ENCODE results near the gene POLR1C. TPM values are rescaled to one million over a fixed set of nuclear protein-coding genes. Genes with fewer than 3 reads are reported as not detected.

Gene POLR1C
- total RNA-seq, 4 donors from 2014 or later: 16.9 to 30.4 (median 24.7) TPM

- Histone ChIP-seq H3K27ac (peak within 1 kb of the TSS; percentile 61 to 86 (median 83)), H3K9me3 (no peaks in the 10 kb centered on the region), H3K4me3 (peak within 1 kb of the TSS; percentile 77), H3K36me3 (no peaks in the 10 kb centered on the region), H3K4me1 (peaks cover 0 to 41% (median 11%) of the 10 kb centered on the region in 3 donors), H3K27me3 (no peaks in the 10 kb centered on the region)
- TF ChIP-seq CTCF (IDR thresholded peaks at IDR 0.05) (no peak), EP300 (IDR thresholded peaks at IDR 0.05) (no peak), POLR2A (IDR thresholded peaks at IDR 0.05) (peak; percentile 40 to 66), POLR2AphosphoS5 (IDR thresholded peaks at IDR 0.05) (peak; percentile 90)
- peak; percentile 99 for ATAC-seq
- 0 to 1% methylated on average over 10 to 15 of the region's 34 CpGs for WGBS, 2 donors (ENCODE audit: low coverage in 1 of 2)
Measured at GRCh38 chr6:43477235-43478007, 39.5 kb upstream of the POLR1C start, which contains the start of gene TJAP1. Gene TJAP1 (plus strand): TSS chr6:43477570. CDS start chr6:43499002, 21,432 bp downstream.

- Histone ChIP-seq H3K4me1 (peaks cover 0 to 41% (median 11%) of the 10 kb centered on the region in 3 donors), H3K36me3 (no peaks in the 10 kb centered on the region), H3K27ac (peak overlapping the region; percentile 61 to 86 (median 83)), H3K4me3 (peak overlapping the region; percentile 77), H3K9me3 (no peaks in the 10 kb centered on the region), H3K27me3 (no peaks in the 10 kb centered on the region)
- TF ChIP-seq EP300 (IDR thresholded peaks at IDR 0.05) (no peak), CTCF (IDR thresholded peaks at IDR 0.05) (no peak), POLR2AphosphoS5 (IDR thresholded peaks at IDR 0.05) (no peak), POLR2A (IDR thresholded peaks at IDR 0.05) (no peak)
- no peak for ATAC-seq
- 19 to 23% methylated on average over 3 of the region's 3 CpGs for WGBS, 2 donors (ENCODE audit: low coverage in 1 of 2)
Measured at GRCh38 chr6:43478008-43478372, 38.9 kb upstream of the POLR1C start.

GRCh38 chr6:43481075-43481474 lies 35.8 kb upstream of the POLR1C start:
- 88% methylated on average over 2 of the region's 2 CpGs; no CpG with 5 or more reads in 1 of the 2 donors for WGBS, 2 donors (ENCODE audit: low coverage in 1 of 2)
- TF ChIP-seq POLR2A (IDR thresholded peaks at IDR 0.05) (no peak), POLR2AphosphoS5 (IDR thresholded peaks at IDR 0.05) (no peak), EP300 (IDR thresholded peaks at IDR 0.05) (no peak), CTCF (IDR thresholded peaks at IDR 0.05) (no peak)
- no peak overlapping the region for H3K4me3 ChIP-seq

GRCh38 chr6:43481591-43482236 lies 35.2 kb upstream of the POLR1C start:
- WGBS, 2 donors (ENCODE audit: low coverage in 1 of 2): 80% methylated on average over 5 to 11 of the region's 11 CpGs
- Histone ChIP-seq H3K27ac (no peak overlapping the region), H3K27me3 (no peaks in the 10 kb centered on the region), H3K4me1 (peaks cover 0 to 40% (median 11%) of the 10 kb centered on the region in 3 donors), H3K9me3 (no peaks in the 10 kb centered on the region), H3K4me3 (no peak overlapping the region), H3K36me3 (peaks cover 0 to 11% of the 10 kb centered on the region in 2 donors)
- TF ChIP-seq EP300 (IDR thresholded peaks at IDR 0.05): no peak
- TF ChIP-seq CTCF (IDR thresholded peaks at IDR 0.05): no peak
- no peak for TF ChIP-seq POLR2AphosphoS5 (IDR thresholded peaks at IDR 0.05)
- no peak for TF ChIP-seq POLR2A (IDR thresholded peaks at IDR 0.05)
- ATAC-seq: no peak

More at GRCh38 chr6:43481075-43481474, 35.8 kb upstream of the POLR1C start:
- Histone ChIP-seq H3K27ac (no peak overlapping the region), H3K27me3 (no peaks in the 10 kb centered on the region), H3K9me3 (no peaks in the 10 kb centered on the region), H3K36me3 (peaks cover 0 to 9% of the 10 kb centered on the region in 2 donors), H3K4me1 (peaks cover 0 to 41% (median 11%) of the 10 kb centered on the region in 3 donors)
- ATAC-seq: no peak

Measured in gastroesophageal sphincter (tissue), 4 donors.